Measurements from ENCODE around the gene COL6A3.
"Not testable (repeated sequence)": the region's sequence is repeated elsewhere in the genome, so short reads cannot be mapped to it uniquely, and the experiment has no call there.

COL6A3 gene

GRCh38 chr2:237307474-237307873 lies 106.5 kb downstream of the COL6A3 start:
- H3K27ac ChIP-seq, result no peak overlapping the region
- TF ChIP-seq, protein P1, sequence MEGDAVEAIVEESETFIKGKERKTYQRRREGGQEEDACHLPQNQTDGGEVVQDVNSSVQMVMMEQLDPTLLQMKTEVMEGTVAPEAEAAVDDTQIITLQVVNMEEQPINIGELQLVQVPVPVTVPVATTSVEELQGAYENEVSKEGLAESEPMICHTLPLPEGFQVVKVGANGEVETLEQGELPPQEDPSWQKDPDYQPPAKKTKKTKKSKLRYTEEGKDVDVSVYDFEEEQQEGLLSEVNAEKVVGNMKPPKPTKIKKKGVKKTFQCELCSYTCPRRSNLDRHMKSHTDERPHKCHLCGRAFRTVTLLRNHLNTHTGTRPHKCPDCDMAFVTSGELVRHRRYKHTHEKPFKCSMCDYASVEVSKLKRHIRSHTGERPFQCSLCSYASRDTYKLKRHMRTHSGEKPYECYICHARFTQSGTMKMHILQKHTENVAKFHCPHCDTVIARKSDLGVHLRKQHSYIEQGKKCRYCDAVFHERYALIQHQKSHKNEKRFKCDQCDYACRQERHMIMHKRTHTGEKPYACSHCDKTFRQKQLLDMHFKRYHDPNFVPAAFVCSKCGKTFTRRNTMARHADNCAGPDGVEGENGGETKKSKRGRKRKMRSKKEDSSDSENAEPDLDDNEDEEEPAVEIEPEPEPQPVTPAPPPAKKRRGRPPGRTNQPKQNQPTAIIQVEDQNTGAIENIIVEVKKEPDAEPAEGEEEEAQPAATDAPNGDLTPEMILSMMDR (conservative IDR thresholded peaks at IDR 0.05), result no peak
- no peak for TF ChIP-seq ZFX (IDR thresholded peaks at IDR 0.05)

DNA sequence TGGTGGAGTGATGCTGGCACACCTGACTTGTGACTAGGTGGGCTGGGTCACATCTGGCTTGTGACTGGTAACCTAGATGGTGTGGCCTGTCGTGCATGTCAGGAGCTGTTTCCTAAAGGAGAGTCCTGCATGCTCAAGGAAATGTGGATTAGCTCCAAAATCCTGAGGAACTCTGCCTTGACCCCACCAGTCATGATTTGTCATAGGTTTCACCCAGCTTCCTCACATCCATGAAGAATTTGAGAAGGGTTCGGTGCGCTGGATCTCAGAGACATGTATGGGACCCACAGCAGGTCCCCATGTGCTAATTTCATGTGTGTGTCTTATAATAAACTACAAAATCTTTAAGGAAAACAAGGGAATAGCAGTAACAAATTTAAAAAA lies 107.2 kb downstream of the COL6A3 start:
- TF ChIP-seq, protein P1 (conservative IDR thresholded peaks at IDR 0.05), result no peak
- no peak for TF ChIP-seq ZFX (IDR thresholded peaks at IDR 0.05)
- H3K27ac ChIP-seq, result no peak overlapping the region

DNA sequence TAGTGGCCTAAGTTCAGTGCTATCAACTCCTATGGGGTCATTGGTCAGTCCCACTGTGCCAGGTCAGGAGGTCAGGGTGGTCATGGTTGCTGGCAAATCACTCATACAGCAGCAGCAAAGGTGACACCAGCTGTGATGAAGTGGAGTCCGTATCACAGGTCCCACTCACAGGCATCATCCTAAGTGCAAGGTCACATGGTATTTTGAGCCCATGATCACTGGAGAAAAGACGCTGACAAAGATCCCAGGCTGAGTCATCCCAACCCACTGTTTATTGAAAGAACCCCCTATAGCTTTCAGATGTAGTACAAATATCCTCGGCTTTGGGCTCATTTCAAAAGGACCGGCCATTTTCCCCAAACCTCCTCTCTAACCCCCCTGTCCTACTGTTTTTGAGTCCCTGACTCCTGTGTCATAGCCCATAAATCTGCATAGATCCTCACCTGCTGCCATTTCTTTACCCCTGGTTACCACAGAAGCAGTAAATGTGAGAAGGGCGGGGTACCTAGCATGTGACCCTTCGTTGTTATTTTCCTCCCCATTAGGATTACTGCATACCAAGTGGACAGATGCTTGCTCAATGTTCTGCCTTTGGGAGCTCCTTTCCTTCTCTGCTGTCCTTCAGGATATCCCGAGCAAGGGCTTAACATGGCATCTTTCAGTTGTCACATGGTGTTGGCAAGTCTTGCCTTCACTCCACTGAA lies 107.7 kb downstream of the COL6A3 start:
- H3K27ac ChIP-seq, result no peak overlapping the region
- TF ChIP-seq ZFX (IDR thresholded peaks at IDR 0.05), result no peak
- TF ChIP-seq, protein P1 (conservative IDR thresholded peaks at IDR 0.05), result no peak

- TF ChIP-seq ZFX (IDR thresholded peaks at IDR 0.05), result no peak
- TF ChIP-seq, protein P1 (conservative IDR thresholded peaks at IDR 0.05), result no peak
- H3K27ac ChIP-seq, result no peak overlapping the region
Observed at GRCh38 chr2:237305579-237305978, 108.4 kb downstream of the COL6A3 start.

DNA sequence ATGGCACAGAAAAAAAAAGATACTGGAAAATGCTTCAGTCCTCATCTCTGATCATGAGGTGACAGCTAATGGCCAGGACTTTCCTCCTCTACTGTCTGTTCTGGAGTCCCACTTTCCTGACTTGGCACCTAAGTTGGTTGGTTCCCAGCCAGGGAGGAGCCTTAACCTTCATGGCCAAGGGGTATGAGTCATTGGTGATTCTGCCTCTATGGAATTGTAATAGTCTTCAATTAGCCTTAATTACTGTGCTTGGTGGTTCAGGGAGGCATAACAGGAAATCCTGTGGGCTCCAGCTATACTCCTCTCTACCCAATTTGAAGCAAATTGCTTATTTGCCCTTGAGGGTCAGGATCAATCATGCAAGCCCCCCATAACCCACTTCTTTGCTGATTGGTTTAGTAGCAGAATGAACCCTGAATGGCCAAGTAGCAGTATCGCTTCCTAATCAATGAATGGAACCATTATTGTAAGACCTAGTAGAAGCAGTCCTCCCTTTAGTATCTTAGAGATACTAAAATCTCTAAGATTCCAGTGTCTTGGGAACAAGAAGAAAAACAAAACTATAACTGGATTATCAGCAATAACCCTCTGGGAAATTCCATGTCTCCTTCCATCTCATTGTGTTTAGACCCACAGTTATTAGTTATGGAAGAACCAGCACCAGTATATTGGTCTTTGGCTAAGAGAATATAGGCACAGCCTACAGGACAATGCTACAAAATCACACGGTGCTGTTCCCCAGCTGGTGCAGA lies 109.0 kb downstream of the COL6A3 start:
- H3K27ac ChIP-seq, result no peak overlapping the region
- TF ChIP-seq, protein P1 (conservative IDR thresholded peaks at IDR 0.05), result no peak
- no peak for TF ChIP-seq ZFX (IDR thresholded peaks at IDR 0.05)

DNA sequence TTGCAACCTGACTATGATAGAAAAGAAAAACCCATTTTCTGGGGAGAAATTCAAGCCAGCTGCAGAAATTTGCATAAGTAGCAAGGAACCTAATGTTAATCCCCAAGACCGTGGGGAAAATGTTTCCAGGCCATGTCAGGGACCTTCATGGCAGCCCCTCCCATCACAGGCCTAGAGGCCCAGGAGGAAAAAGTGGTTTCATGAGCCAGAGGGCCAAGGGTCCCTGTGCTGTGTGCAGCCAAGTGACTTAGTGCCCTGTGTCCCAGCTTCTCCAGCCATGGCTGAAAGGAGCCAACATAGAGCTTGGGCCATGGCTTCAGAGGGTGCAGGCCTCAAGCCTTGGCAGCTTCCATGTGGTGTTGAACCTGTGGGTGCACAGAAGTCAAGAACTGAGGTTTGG lies 110.7 kb downstream of the COL6A3 start:
- not testable (repeated sequence) for H3K27ac ChIP-seq

GRCh38 chr2:237301595-237301994 lies 112.4 kb downstream of the COL6A3 start:
- TF ChIP-seq, protein P1 (conservative IDR thresholded peaks at IDR 0.05), result no peak
- no peak for TF ChIP-seq ZFX (IDR thresholded peaks at IDR 0.05)
- no peak overlapping the region for H3K27ac ChIP-seq
